A549 treated with DMSO at 1 μM for 4 hours (cell line): ENCODE measurements around the gene OR6T1. TPM values are rescaled to one million over a fixed set of nuclear protein-coding genes. Genes with fewer than 3 reads are reported as not detected.

Experiments used
- total RNA-seq: library from RNA; stranded (reverse); fragments of 200-300 nt; extraction: Qiagen RNA extraction; gene quantifications from 5 replicates; pipeline ENCODE4 v1.2.3, GENCODE V29; 2022; ENCODE audit warnings: low read depth

Gene OR6T1, protein sequence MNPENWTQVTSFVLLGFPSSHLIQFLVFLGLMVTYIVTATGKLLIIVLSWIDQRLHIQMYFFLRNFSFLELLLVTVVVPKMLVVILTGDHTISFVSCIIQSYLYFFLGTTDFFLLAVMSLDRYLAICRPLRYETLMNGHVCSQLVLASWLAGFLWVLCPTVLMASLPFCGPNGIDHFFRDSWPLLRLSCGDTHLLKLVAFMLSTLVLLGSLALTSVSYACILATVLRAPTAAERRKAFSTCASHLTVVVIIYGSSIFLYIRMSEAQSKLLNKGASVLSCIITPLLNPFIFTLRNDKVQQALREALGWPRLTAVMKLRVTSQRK
- total RNA-seq, result not detected in 5 replicates

GRCh38 chr11:123943738-123944137 is at the start of gene OR6T1:
Gene OR6T1 (minus strand): TSS chr11:123943838. CDS start chr11:123943838, 0 bp downstream.

GRCh38 chr11:123977731-123978347 is 34.2 kb upstream of the OR6T1 start, which contains the start of gene OR10S1:
Gene OR10S1 (minus strand): TSS chr11:123977781. CDS start chr11:123977664, 117 bp downstream.

DNA sequence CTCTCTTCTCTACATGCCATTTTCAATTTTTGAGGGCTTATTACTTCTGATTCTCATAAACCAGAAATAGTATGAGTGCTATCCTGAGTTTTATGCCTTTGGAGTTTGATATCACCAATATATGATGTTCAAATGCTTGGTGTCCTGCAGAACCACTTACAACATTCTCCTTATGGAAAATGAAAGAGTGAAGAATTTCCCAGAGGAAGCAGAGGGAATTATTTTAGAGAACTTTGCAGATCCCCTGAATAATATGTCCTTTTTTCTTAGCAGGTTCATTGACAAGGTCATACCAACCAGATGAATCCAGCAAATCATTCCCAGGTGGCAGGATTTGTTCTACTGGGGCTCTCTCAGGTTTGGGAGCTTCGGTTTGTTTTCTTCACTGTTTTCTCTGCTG is 4.3 kb downstream of the OR6T1 start, which contains the start of gene OR4D5:
TSS of gene OR4D5 (plus strand) at position 301 of the 400 bp plus-strand sequence. CDS start at position 301, 0 bp downstream.

DNA sequence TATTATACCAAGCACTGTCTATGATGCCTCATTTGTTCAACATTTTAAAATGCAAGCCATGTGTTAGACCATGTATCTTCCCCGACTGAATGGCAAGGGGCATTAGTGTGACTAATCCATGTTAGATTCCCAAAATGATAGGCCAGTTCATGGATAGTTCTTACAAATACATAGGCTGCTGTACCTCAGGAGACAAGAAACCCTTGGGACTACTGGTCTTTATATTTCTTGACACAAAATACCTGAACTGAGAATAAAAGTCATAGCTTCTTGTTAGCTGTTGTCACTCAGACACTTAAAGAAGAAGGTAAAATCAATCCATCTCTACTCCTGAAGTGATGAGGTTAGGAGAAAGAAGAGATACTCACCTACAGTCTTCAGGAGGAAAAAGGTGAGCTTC is 41.8 kb downstream of the OR6T1 start, which contains the start of gene OR8D4:
TSS of gene OR8D4 (plus strand) at position 301 of the 400 bp plus-strand sequence. CDS start 4,265 bp downstream, outside the sequence.

Other genes starting within 250 kb of the OR6T1 start
- 10.1 to 11.7 TPM (median 10.9 TPM) in 5 replicates for gene ZNF202, start 202.2 kb downstream of the OR6T1 start, total RNA-seq
- not detected in 5 replicates for gene OR6X1, start 189.3 kb downstream of the OR6T1 start, total RNA-seq
- gene OR6M1, start 137.5 kb downstream of the OR6T1 start, total RNA-seq, result not detected in 5 replicates
- gene TMEM225, start 58.2 kb downstream of the OR6T1 start, total RNA-seq, result not detected in 5 replicates
- gene OR8D4, start 41.7 kb downstream of the OR6T1 start, total RNA-seq, result not detected in 5 replicates
- not detected in 5 replicates for gene OR4D5, start 4.2 kb downstream of the OR6T1 start, total RNA-seq
- gene OR10S1, start 33.9 kb upstream of the OR6T1 start, total RNA-seq, result not detected in 5 replicates
- not detected in 5 replicates for gene OR10G6, start 51.3 kb upstream of the OR6T1 start, total RNA-seq
- not detected in 5 replicates for gene OR10G4, start 69.2 kb upstream of the OR6T1 start, total RNA-seq
- not detected in 5 replicates for gene OR10G9, start 79.2 kb upstream of the OR6T1 start, total RNA-seq
- not detected in 5 replicates for gene OR10G8, start 83.0 kb upstream of the OR6T1 start, total RNA-seq
- not detected in 5 replicates for gene OR10G7, start 97.5 kb upstream of the OR6T1 start, total RNA-seq
- gene VWA5A, start 171.6 kb upstream of the OR6T1 start, total RNA-seq, result 0.20 to 0.37 TPM (median 0.29 TPM) in 5 replicates
- not detected in 5 replicates for gene OR10D3, start 239.5 kb upstream of the OR6T1 start, total RNA-seq